Measurements from ENCODE around the gene RSRC1.

- TF ChIP-seq MAFK (IDR thresholded peaks at IDR 0.05; ENCODE audit: low read depth, low read length) (no peak), POLR2A (IDR thresholded peaks at IDR 0.05; ENCODE audit: control extremely low read depth in 1 of 2, low read depth in 2 of 2, low read length in 2 of 2) (no peak), USF2 (IDR thresholded peaks at IDR 0.05; ENCODE audit: low read length) (no peak), NRF1 (IDR thresholded peaks at IDR 0.05; ENCODE audit: low read depth, low read length) (no peak), CTCF (IDR thresholded peaks at IDR 0.05; ENCODE audit: control extremely low read depth in 1 of 3, insufficient read depth in 1 of 3, low read depth in 1 of 3, low read length in 3 of 3) (no peak), MAX (IDR thresholded peaks at IDR 0.05) (no peak), ZNF274 (IDR thresholded peaks at IDR 0.05; ENCODE audit: borderline replicate concordance, extremely low read depth, low read length) (no peak), SAP30 (IDR thresholded peaks at IDR 0.05; ENCODE audit: insufficient read depth, insufficient replicate concordance, low read length) (no peak), RXRA (IDR thresholded peaks at IDR 0.05; ENCODE audit: insufficient read depth, low read depth, low read length) (no peak), SIX5 (IDR thresholded peaks at IDR 0.05; ENCODE audit: low read depth, low read length) (no peak), ATF3 (IDR thresholded peaks at IDR 0.05; ENCODE audit: insufficient read depth, low read depth, low read length) (no peak), POLR2AphosphoS5 (IDR thresholded peaks at IDR 0.05; ENCODE audit: low read depth, low read length) (no peak)
Measured at GRCh38 chr3:158352551-158352950, 242.7 kb downstream of the RSRC1 start.

All from H1 (cell line).